HG03108 (cell line): ENCODE measurements around the gene RCC2.

ENCODE experiments used
- ATAC-seq: cut with Tn5 transposase; IDR thresholded peaks from one replicate; pipeline ENCODE4 v1.9.1; 2021; ENCODE audit warnings: moderate library complexity; ENCODE audit not compliant: unreplicated experiment

The RCC2 gene

GRCh38 chr1:17447501-17447992 is 8.1 kb upstream of the RCC2 start:
- no peak for ATAC-seq

DNA sequence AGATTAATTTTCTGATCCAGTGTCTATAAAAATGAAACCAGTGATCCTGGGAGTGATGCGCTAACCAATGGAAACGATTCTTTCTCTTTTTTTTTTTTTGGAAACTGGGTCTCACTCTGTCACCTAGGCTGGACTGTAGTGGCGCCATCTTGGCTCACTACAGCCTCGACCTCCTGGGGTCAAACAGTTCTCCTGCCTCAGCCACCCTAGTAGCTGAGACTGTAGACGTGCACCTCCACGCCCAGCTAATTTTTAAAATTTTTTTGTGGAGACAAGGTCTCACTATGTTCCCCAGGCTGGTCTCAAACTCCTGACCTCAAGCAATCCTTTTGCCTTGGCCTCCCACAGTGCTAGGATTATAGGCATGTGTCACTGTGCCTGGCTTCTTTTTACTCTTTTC is 3.4 kb upstream of the RCC2 start:
- ATAC-seq = no peak

GRCh38 chr1:17441993-17442357 is 2.5 kb upstream of the RCC2 start:
- no peak for ATAC-seq

- ATAC-seq = no peak
Measured at GRCh38 chr1:17441265-17441992, 2.0 kb upstream of the RCC2 start.

- no peak for ATAC-seq
Measured at GRCh38 chr1:17440827-17441168, 1.3 kb upstream of the RCC2 start.

- ATAC-seq = no peak
Measured at GRCh38 chr1:17440074-17440826, 773 bp upstream of the RCC2 start.

DNA sequence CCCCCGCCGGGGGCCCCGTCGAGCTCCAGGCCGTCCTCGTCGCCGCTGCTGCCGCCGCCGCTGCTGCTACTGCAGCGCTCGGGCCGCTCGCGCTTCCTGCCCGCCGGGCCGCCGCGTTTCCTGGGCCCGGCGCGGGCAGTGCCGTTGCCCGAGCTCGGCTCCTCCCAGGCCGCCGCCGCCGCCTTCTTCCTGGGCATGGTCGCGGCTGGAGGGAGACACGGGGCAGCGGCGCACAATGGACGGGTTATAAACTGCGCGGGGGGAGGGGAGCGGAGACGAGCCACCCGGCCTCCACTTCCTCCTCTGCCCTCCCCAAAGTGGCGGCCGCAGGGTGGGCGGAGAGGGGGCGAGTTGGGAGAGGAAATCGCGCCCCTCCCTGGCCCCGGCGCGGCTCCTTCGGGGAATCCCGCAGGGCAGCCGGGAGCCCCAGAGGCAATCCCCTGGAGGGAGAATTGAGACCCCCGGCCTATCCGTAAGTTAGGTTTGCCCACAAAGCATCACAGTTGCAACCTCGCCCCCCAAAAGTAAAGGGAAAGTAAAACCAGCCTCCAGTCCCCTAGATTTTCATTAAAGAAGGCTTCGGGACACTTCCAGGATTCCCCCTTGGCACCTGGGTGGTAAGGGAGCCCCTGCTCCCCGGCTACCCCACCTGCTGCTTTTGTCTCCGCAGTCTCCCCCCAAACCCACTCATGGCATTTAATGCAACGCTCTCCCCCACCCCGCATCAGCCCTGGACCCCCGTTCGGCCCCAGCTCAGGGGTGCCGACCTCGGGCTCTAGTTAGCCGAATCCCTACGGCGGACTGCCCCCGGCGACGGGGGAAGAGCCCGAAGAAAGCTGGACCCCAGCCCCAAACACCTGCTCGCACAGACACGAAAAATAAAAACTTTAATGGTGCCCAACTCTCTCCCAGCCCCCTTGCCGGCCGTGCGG is 893 bp downstream of the RCC2 start:
- peak; percentile 36 for ATAC-seq

DNA sequence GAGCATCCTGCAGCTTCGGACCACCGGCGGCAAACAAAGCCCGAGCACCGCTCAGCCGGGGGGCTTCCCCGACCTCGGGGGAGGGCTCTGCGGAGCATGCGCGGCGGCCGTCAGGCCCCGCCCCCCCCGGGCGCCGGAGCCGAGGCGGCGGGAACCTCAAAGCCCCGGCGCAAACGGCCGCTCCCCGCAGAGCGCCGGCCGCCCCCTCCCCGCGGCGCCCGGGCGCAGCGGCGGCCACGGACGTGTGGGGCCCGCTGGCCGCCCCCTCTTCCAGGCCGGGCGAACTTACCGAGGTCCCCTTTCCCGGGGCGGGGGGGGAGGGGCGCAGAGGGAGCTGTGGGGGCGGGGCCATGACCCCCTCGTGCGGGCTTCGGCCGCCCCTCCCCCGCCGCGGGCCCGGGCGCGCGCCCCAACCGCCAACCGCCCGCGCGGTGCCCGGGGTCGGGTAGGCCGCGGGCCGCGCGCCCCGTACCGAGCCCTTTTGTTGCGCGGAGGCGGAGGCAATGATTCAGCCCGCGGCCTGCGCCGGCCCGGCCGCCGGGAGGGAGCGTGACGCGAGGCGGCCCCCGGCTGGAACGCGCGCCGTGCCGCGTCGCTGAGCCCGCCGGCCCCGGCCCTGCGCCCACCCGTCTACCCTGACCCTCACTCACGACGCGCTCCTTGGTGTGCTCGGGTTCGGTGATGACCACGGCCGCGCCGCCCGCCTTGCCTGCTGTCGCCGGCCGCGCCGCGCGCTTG is 1.7 kb downstream of the RCC2 start:
- peak; percentile 22 for ATAC-seq

DNA sequence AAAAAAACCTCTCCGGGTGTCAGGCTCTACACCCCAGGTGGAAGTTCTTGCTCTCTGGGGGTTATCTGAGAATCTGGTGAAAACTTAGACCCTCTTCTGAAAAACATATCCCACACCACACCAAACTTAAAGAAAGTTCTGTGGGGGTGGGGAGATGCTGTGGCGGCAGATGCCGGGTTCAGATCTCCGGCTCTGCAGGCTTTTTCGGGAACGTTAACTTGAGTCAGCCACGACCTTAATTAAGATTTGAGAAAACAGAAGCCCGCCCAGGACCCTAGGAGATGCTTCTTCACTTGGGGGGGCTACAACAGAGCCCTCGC is 2.3 kb downstream of the RCC2 start:
- ATAC-seq = no peak

- no peak for ATAC-seq
Measured at GRCh38 chr1:17436380-17437174, 2.9 kb downstream of the RCC2 start.

GRCh38 chr1:17434601-17435000 is 4.9 kb downstream of the RCC2 start:
- ATAC-seq = no peak

DNA sequence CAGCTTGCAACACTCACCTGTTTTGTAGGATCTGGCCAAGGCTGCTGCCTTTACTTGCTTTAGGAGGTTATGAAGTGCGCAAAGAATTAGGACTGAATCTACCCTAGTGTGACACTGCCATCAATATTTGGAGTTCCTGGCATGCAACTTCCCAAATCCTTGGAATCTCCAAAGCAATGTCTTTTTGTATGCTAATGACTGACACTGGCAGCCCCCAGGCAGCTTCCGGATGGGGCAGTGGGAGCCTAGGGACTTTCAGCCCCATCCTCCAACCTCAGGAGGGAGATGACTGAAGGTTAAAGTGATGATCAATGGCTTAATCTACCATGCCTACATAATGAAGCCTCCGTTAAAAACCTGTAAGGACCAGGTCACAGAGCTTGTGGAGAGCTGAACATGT is 5.5 kb downstream of the RCC2 start:
- ATAC-seq = no peak

DNA sequence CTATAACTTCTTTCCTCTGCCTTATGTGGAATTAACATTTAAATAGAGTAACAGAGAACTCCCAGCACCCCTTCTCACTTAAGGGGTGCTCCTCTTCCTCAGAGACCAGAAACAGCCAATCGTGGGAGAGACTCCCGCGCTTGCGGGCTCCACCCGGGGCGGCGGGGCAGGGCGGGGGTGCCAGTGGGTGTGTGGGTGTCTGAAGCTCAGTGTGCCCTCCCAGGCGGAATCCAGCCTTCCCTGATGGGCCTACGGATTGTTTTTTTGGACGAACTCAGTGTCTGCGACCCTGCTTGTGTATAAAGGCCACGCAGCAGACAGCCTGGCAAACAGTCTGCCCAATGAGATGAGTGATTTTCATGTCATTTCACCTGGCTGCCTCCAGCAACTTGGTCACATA is 6.2 kb downstream of the RCC2 start:
- no peak for ATAC-seq

- no peak for ATAC-seq
Measured at GRCh38 chr1:17432412-17432811, 7.1 kb downstream of the RCC2 start.

GRCh38 chr1:17429183-17429582 is 10.3 kb downstream of the RCC2 start:
- no peak for ATAC-seq

DNA sequence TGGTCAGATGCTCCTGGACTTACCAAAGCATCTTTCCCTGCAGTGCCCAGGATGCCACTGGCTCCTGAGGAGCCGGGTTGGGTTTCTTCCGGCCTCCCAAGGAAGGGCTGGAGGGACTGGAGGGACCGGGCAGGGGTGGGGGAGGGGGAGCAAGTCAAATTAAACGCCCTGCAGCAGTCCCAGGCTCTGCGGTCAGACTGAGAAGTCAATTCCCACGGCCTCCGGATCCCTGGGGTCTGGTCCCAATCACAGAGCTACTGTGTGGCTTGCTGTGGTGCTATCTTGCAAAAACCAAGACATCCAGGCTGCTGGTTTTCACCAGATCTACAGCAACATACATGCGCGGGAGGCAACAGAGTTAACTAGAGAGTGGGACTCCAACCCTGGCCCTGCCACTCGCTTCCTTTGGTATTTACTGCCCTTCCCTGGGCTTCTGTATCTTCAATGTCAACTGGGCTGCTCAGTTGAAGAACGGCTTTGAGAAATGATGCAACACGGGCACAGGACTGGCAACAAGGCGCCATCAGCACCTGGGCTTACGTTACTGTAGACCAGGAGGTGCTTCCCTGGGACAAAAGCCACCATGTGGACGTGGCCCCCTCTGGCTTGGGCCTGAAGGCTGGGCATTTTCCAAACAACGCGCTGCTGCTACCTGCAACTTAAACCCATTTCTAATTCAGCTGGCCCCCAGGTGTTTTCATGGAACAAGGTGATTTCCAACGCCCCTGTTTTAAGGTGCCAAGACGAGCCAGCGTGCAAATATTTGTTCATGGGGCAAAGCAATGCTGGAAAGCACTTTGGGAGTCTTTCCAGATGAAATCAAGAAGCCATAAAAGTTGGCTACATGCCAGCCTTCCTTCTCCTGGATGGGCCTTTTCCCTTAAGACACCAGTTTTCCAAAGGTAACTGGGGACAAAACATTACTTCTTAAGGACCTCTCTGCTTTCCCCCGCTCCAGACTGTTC is 11.5 kb downstream of the RCC2 start:
- ATAC-seq = no peak

- ATAC-seq = no peak
Measured at GRCh38 chr1:17425806-17426600, 13.5 kb downstream of the RCC2 start.

DNA sequence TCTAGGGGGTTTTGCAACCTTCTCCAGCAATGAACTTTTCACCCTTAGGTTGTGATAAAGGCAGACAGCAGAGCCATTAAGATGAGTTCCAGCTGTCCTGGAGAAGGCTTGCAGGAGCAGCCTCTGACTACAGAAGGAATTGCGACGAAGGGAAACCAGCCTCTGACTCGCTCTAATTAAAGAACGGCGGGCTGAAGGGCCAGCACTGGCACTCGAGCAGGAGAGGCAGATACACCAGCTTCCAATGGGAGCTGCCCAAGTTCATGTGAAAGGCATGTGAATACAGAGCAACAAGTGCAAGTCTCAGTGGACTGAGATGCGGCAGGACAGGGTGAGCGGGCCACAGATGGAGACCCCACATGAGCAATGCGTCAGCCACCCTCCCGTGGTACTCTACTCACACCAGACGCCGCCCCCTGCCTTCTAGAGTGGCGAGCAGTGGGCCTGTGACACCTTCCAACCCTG is 15.7 kb downstream of the RCC2 start:
- no peak for ATAC-seq
